GM19468 (cell line): ENCODE measurements around the gene MYOCOS.
"Not testable (repeated sequence)": the region's sequence is repeated elsewhere in the genome, so short reads cannot be mapped to it uniquely, and the experiment has no call there.

Experiments
- ATAC-seq: cut with Tn5 transposase; IDR thresholded peaks from one replicate; pipeline ENCODE4 v1.9.1; 2021; ENCODE audit warnings: mild to moderate bottlenecking, moderate library complexity, moderate number of reproducible peaks; ENCODE audit not compliant: unreplicated experiment; ENCODE audit errors: extremely low read depth

MYOCOS gene

GRCh38 chr1:171655746-171656116 lies 33.7 kb downstream of the MYOCOS start:
- no peak for ATAC-seq

- not testable (repeated sequence) for ATAC-seq
Observed at GRCh38 chr1:171656206-171656605, 34.2 kb downstream of the MYOCOS start.

GRCh38 chr1:171661076-171661650 lies 39.1 kb downstream of the MYOCOS start:
- ATAC-seq: no peak

- no peak for ATAC-seq
Observed at GRCh38 chr1:171663036-171663853, 41.2 kb downstream of the MYOCOS start.

GRCh38 chr1:171663854-171664575 lies 42.0 kb downstream of the MYOCOS start:
- no peak for ATAC-seq

GRCh38 chr1:171664976-171665375 lies 42.9 kb downstream of the MYOCOS start:
- no peak for ATAC-seq

- no peak for ATAC-seq
Observed at GRCh38 chr1:171666114-171666769, 44.2 kb downstream of the MYOCOS start.

GRCh38 chr1:171668372-171668771 lies 46.3 kb downstream of the MYOCOS start:
- ATAC-seq: no peak

GRCh38 chr1:171670739-171671138 lies 48.7 kb downstream of the MYOCOS start:
- ATAC-seq: no peak

- ATAC-seq: no peak
Observed at GRCh38 chr1:171674431-171675405, 52.7 kb downstream of the MYOCOS start.
